Epidermal melanocyte (primary cell): Measurements from ENCODE around the gene OR4D11.
"Not testable (repeated sequence)": the region's sequence is repeated elsewhere in the genome, so short reads cannot be mapped to it uniquely, and the experiment has no call there.

ENCODE experiments used
- DNase-seq: peaks from one replicate; pipeline ENCODE4 v3.0.0; 2011; ENCODE audit warnings: low spot score; ENCODE audit not compliant: insufficient read length

The OR4D11 gene

DNA sequence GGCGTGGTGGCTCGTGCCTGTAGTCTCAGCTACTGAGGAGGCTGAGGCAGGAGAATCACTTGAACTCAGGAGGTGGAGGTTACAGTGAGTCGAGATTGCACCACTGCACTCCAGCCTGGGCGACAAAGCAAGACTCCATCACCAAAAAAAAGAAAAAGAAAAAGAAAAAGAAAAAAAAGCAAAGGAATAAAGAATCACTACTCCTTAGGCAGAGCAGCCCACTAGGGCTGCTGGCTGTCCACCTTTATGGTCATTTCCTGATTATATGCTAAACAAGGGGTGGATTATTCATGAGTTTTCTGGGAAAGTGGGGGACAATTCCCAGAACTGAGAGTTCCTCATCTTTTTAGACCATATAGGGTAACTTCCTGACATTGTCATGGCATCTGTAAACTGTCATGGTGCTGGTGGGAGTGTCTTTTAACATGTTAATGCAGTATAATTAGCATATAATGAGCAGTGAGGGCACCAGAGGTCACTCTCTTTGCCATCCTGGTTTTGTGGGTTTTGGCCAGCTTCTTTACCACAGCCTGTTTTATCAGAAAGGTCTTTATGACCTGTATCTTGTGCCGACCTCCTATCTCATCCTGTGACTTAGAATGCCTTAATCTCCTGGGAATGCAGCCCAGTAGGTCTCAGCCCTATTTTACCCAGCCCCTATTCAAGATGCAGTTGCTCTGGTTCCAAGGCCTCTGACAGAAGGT lies 44.4 kb downstream of the OR4D11 start:
- not testable (repeated sequence) for DNase-seq

DNA sequence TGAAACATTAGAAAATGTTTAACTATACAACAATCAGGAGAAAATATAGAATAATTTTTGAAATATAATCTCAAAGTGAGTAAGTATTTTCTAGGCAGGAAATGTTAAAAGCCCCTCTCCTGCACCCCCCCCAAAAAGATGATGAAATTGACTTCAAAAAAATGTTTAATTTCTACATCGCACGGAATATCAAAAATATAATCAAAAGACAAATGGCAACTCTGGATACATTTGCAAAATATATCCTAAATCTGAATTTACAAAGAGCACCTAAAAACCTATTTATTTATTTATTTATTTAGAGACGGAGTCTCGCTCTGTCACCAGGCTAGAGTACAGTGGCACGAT lies 44.9 kb downstream of the OR4D11 start:
- no peak for DNase-seq

DNA sequence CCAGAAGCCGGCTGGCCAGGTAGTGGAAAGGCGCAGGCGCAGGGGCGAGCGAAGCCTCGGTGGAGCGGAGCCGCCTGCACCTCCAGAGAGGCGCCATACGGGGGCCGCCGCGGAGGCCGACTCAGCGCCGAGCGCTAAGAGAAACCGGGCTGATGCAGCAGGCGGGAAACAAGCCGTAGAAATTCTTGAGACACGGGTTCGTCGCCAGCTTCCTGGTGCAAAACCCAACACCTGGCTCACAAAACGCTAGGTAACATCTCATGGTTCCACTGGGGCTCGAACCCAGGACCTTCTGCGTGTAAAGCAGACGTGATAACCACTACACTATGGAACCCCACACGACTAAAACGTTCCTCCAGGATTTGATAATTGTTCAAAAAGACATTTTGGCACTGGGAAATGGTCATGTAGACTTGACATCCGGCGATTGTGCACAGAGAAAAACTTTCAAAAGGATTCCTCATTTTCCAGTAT lies 47.0 kb downstream of the OR4D11 start:
- DNase-seq, result no peak

DNA sequence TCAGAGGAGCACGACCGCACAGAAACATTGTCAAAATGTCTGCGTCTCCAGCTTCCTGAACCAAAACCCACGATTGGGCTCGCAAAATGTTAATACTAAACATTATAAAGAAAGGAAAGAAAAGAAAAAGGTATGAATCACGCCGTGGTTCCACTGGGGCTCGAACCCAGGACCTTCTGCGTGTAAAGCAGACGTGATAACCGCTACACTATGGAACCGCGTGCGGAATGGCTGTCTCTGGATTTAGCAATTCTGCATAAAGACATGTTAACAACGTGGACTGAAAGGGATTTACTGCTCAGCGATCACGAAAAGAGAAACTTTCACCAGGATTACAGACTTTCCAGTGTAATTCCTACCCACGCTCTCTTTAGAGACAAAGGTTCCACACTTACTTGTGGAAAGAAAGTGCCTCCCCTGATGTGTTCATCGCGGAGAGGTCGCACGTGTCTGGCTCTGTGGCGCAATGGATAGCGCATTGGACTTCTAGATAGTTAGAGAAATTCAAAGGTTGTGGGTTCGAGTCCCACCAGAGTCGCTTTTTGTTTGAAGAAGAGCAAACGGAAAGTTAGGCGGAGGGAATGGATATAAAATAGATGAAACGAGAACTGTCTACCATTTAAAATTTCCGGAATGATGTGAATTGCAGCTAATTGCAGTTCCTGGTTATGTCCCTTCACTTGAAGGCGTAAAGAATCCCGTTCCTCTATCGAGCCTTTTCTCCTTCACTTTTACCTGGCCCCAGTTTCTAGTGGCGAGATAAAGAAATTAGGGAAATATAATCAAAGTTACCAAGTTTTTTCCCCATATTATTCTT lies 47.7 kb downstream of the OR4D11 start:
- DNase-seq, result no peak

DNA sequence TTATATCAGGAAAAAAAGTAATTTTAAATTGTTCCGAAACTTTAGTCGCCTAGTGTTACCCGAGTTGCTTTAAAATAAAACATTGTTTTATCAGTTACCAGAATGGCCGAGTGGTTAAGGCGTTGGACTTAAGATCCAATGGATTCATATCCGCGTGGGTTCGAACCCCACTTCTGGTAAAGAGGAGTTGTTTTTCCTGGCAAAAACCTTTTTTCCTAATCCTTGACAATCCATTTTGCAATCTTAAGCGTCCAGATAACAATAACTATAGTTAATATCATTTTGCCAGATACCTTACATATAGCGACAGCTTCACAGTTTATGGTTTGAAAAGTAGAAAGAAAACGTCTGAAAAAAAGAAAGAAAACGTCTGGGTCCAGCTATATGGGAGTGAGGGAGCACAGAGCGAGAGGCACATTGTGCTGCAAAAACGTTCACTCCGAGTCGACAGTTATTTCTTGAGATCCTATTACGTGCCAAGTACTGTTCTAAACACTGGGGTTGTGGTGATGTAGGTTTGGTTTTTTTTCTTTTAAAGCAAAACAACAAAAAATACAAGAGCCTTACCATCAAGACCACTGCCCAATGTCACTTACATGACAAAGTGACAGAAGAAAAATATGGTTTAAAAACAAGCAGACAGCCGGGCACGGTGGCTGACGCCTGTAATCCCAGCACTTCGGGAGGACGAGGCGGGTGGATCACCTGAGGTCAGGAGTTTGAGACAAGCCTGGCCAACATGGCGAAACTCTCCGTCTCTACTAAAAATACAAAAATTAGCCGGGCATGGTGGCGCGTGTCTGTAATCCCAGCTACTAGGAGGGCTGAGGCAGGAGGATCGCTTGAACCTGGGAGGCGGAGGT lies 48.5 kb downstream of the OR4D11 start:
- no peak for DNase-seq

DNA sequence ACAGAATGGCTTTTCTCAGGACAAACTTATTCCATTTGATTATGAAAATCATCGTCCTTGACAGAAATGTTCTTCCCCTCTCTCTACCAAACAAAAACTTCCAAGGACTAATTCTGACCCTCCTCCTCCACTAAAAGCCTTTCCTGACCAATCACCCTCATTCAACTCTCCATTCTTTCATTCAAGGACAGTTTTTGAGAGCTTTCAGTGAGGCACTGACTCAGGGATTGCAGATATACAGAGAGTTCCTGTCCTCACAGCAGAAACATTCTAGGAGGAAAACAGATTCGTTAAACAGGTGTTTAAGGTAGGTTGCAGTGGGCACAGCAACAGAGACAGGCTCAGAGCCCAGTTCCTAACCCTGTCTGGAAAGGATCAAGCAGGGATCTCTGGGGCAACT lies 49.5 kb downstream of the OR4D11 start:
- DNase-seq, result no peak

DNA sequence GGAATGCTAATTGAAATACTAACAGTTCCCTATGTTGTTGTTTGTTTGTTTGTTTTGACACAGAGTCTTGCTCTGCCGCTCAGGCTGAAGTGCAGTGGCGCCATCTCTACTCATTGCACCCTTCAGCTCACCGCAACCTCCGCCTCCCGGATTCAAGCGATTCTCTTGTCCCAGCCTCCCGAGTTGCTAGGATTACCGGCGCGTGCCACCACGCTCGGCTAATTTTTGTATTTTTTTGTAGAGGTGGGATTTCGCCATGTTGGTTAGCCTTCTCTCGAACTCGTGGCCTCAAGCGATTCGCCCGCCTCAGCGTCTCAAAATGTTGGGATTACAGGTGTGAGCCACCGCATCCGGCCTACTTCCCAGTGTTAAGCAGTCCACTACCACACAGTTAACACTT lies 49.9 kb downstream of the OR4D11 start:
- no peak for DNase-seq
